DOHH2 (cell line): ENCODE results near the gene SPACA6.

Experiments used
- H3F3A ChIP-seq: fragments of 200-600 bp; sonication (generic), shearing (Covaris generic); 2 replicates; pipeline ENCODE4 v1.6.0; 2016; ENCODE audit warnings: antibody characterized with exemption, mild to moderate bottlenecking; ENCODE audit not compliant: control insufficient read depth, insufficient read depth
- H3K27ac ChIP-seq: fragments of 200-600 bp; sonication (generic); 2 replicates; pipeline ENCODE4 v1.5.1; 2014; ENCODE audit warnings: low read depth, mild to moderate bottlenecking, low read length, moderate library complexity
- H3K27me3 ChIP-seq: fragments of 200-600 bp; sonication (generic); 2 replicates; pipeline ENCODE4 v1.6.1; 2014; ENCODE audit warnings: mild to moderate bottlenecking, low read length, mixed read lengths; ENCODE audit not compliant: control insufficient read depth
- H3K36me3 ChIP-seq: fragments of 200-600 bp; sonication (generic); 2 replicates; pipeline ENCODE4 v1.6.1; 2014; ENCODE audit warnings: mild to moderate bottlenecking, low read length, moderate library complexity, mixed read lengths; ENCODE audit not compliant: control insufficient read depth
- H3K4me1 ChIP-seq: fragments of 200-600 bp; sonication (generic); 2 replicates; pipeline ENCODE4 v1.6.1; 2014; ENCODE audit warnings: mild to moderate bottlenecking, low read length, mixed read lengths; ENCODE audit not compliant: control insufficient read depth
- H3K4me2 ChIP-seq: fragments of 200-600 bp; sonication (generic); 2 replicates; pipeline ENCODE4 v1.6.0; 2014; ENCODE audit warnings: mild to moderate bottlenecking, low read length, moderate library complexity
- H3K4me3 ChIP-seq: fragments of 200-600 bp; sonication (generic); 2 replicates; pipeline ENCODE4 v1.5.1; 2014; ENCODE audit warnings: mild to moderate bottlenecking, low read length, mixed read lengths
- H3K79me2 ChIP-seq: fragments of 200-600 bp; sonication (generic); 2 replicates; pipeline ENCODE4 v1.6.1; 2014; ENCODE audit warnings: mild to moderate bottlenecking, low read length, mixed read lengths; ENCODE audit not compliant: control insufficient read depth
- H3K9me2 ChIP-seq: fragments of 200-600 bp; sonication (generic); replicated peaks from 2 replicates; pipeline ENCODE4 v1.6.1; 2014; ENCODE audit warnings: mild to moderate bottlenecking, low read length, mixed read lengths; ENCODE audit not compliant: control insufficient read depth
- H3K9me3 ChIP-seq: fragments of 200-600 bp; sonication (generic); 2 replicates; pipeline ENCODE4 v1.6.1; 2014; ENCODE audit warnings: antibody characterized with exemption, low read length, mixed read lengths; ENCODE audit not compliant: control insufficient read depth, insufficient read depth
- H4K20me1 ChIP-seq: fragments of 200-600 bp; sonication (generic); 2 replicates; pipeline ENCODE4 v1.6.0; 2014; ENCODE audit warnings: low read depth, mild to moderate bottlenecking, antibody characterized with exemption, low read length, moderate library complexity; ENCODE audit not compliant: control insufficient read depth, insufficient read depth
- EZH2phosphoT487 ChIP-seq: fragments of 200-600 bp; sonication (generic); IDR thresholded peaks from 2 replicates; pipeline ENCODE4 v1.6.1; 2017; ENCODE audit warnings: borderline replicate concordance, mild to moderate bottlenecking, antibody characterized with exemption, low read length, moderate library complexity, mixed read lengths
- TF ChIP-seq, protein P1 (sequence below): fragments of 200-600 bp; sonication (generic); IDR thresholded peaks from one replicate; pipeline ENCODE4 v1.5.1; 2014; ENCODE audit warnings: antibody characterized with exemption, mild to moderate bottlenecking, low read depth, low read length; ENCODE audit not compliant: poor library complexity, severe bottlenecking

SPACA6 gene

DNA sequence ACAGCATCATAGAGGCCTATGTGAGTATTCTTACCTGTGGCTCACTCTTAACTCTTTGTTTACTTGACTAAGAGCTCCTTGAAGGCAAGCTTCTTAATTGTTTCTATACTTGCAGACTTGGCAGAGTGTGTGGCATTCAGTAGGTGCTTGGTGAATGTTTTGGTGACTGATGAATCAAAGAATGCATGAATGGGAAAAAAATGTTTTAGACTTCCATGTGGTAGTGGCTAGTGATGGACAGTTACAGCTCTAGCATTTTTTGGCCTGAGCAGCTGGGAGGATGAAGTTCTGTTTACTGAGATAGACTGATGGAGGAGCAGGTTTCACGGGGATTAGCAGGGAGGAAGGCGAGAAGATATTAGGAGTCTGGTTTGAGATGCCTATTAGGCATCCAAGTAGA lies 17.0 kb downstream of the SPACA6 start:
- Histone ChIP-seq H4K20me1 (no peaks in the 10 kb centered on the region), H3K27me3 (no peaks in the 10 kb centered on the region), H3K9me2 (no peaks in the 10 kb centered on the region), H3K4me3 (0 out of 2 replicates have a peak overlapping the region, but pooled peaks have one; percentile 8), H3K4me2 (peak overlapping the region; percentile 43), H3K9me3 (no peaks in the 10 kb centered on the region), H3K4me1 (peaks cover 34% of the 10 kb centered on the region), H3K36me3 (peaks cover 20% of the 10 kb centered on the region), H3K27ac (no peak overlapping the region), H3F3A (peaks cover 5% of the 10 kb centered on the region; the same call in 1 of the 2 replicates), H3K79me2 (peaks cover 3% of the 10 kb centered on the region)
- TF ChIP-seq EZH2phosphoT487, result no peak
- TF ChIP-seq, protein P1, sequence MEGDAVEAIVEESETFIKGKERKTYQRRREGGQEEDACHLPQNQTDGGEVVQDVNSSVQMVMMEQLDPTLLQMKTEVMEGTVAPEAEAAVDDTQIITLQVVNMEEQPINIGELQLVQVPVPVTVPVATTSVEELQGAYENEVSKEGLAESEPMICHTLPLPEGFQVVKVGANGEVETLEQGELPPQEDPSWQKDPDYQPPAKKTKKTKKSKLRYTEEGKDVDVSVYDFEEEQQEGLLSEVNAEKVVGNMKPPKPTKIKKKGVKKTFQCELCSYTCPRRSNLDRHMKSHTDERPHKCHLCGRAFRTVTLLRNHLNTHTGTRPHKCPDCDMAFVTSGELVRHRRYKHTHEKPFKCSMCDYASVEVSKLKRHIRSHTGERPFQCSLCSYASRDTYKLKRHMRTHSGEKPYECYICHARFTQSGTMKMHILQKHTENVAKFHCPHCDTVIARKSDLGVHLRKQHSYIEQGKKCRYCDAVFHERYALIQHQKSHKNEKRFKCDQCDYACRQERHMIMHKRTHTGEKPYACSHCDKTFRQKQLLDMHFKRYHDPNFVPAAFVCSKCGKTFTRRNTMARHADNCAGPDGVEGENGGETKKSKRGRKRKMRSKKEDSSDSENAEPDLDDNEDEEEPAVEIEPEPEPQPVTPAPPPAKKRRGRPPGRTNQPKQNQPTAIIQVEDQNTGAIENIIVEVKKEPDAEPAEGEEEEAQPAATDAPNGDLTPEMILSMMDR, result no peak

DNA sequence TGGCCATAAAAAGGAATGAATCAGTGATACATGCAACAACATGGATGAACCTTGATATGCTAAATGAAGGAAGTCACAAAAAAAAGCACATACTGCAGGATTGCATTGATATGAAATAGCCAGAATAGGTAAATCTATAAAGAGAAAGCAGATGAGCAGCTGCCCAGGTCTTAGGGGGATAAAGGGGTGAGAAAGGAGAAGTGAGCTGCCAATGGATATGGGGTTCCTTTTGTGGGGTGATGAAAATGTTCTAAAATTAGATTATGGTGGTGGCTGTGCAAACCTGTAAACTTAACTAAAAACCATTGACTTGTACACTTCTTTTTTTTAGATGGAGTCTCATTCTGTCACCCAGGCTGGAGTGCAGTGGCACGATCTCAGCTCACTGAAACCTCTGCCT lies 18.6 kb downstream of the SPACA6 start:
- Histone ChIP-seq H3K4me3 (no peak overlapping the region), H3K9me3 (no peaks in the 10 kb centered on the region), H3K79me2 (no peaks in the 10 kb centered on the region), H4K20me1 (no peaks in the 10 kb centered on the region), H3K27me3 (no peaks in the 10 kb centered on the region), H3K4me1 (peaks cover 31% of the 10 kb centered on the region), H3K9me2 (no peaks in the 10 kb centered on the region), H3K27ac (no peak overlapping the region), H3F3A (peaks cover 5% of the 10 kb centered on the region; the same call in 1 of the 2 replicates), H3K4me2 (peak overlapping the region; percentile 43), H3K36me3 (peaks cover 6% of the 10 kb centered on the region)
- TF ChIP-seq EZH2phosphoT487, result no peak
- TF ChIP-seq, protein P1, result no peak

DNA sequence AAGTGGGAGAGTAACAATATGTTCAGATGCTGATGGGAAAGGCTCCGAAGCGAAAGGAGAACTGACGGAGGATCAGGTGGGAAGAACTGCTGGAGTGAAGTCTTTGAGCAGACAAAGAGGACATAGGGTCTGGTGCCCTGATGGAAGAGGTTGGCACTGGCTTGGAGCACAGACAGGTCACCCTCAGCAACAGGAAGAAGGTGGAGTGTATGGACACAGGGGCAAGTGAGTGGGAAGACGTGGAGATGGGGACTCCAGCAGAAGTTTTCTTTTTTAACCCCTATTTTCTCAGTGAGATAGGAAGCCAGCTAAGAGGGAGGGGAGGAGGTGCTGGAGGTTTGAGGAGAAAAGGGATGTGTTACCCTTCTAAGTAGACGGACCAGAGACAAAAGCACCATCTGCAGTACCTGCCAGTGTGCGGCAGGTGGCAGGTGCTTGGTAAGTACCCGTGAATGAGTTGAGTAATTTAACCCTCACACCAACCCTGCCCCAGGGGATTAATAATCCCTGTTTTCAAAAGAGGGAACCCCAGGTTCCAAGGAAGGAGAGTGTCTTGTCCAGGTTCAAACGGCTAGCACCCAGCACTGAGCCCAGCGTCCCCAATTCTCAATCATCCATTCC lies 19.4 kb downstream of the SPACA6 start:
- Histone ChIP-seq H3K9me3 (no peaks in the 10 kb centered on the region), H3K4me3 (no peak overlapping the region), H3K4me2 (no peak overlapping the region), H3K4me1 (peaks cover 31% of the 10 kb centered on the region), H3K27ac (no peak overlapping the region), H3K36me3 (peaks cover 4% of the 10 kb centered on the region), H3K9me2 (no peaks in the 10 kb centered on the region), H3K27me3 (no peaks in the 10 kb centered on the region), H3F3A (peaks cover 5% of the 10 kb centered on the region; the same call in 1 of the 2 replicates), H3K79me2 (no peaks in the 10 kb centered on the region), H4K20me1 (no peaks in the 10 kb centered on the region)
- no peak for TF ChIP-seq EZH2phosphoT487
- TF ChIP-seq, protein P1, result peak; percentile 65
